Activated T-cell treated with anti-CD3 and anti-CD28 coated beads for 48 hours (primary cell): ENCODE data around the gene PCDHGA7.
"Not testable (repeated sequence)": the region's sequence is repeated elsewhere in the genome, so short reads cannot be mapped to it uniquely, and the experiment has no call there.

Source experiments
- DNase-seq: peaks from one replicate; pipeline ENCODE4 v3.0.0-alpha.2; 2020; ENCODE audit warnings: low read depth

The PCDHGA7 gene

GRCh38 chr5:141366016-141366896, 16.3 kb upstream of the PCDHGA7 start:
- no peak for DNase-seq

DNA sequence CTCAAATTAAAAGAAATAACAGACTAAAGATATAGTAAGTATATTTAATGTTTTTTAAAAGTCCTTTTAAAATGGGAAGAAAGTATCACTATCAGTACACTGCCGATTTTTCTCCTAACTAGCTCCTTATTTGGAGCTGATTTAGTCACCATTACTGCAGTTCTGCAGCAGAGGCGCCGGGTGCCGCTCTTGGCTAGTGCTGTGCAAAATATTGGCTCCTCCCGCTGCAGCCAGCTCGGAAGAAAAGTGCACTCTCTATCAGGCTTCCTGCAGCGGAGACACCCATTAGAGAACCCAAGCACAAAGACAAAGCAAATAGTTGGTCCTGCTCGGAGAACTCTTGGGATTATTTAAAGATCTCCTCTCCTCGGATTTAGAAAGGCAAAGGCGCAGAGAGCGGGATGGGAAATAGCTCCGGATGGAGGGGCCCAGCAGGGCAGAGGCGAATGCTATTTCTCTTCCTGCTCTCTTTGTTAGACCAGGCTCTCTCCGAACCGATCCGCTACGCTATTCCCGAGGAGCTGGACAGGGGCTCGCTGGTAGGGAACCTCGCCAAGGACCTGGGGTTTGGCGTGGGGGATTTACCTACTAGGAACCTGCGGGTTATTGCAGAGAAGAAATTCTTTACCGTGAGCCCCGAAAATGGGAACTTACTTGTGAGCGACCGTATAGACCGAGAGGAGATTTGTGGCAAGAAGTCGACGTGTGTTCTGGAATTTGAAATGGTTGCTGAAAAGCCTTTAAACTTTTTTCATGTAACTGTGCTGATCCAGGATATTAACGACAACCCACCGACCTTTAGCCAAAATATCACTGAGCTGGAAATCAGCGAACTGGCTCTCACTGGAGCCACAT, 12.3 kb upstream of the PCDHGA7 start, which contains the start of gene PCDHGB3:
Gene PCDHGB3, plus strand, starts transcription at position 249 of the 855 bp plus-strand sequence. Its CDS starts 153 bp downstream, at position 402.
- DNase-seq = no peak

DNA sequence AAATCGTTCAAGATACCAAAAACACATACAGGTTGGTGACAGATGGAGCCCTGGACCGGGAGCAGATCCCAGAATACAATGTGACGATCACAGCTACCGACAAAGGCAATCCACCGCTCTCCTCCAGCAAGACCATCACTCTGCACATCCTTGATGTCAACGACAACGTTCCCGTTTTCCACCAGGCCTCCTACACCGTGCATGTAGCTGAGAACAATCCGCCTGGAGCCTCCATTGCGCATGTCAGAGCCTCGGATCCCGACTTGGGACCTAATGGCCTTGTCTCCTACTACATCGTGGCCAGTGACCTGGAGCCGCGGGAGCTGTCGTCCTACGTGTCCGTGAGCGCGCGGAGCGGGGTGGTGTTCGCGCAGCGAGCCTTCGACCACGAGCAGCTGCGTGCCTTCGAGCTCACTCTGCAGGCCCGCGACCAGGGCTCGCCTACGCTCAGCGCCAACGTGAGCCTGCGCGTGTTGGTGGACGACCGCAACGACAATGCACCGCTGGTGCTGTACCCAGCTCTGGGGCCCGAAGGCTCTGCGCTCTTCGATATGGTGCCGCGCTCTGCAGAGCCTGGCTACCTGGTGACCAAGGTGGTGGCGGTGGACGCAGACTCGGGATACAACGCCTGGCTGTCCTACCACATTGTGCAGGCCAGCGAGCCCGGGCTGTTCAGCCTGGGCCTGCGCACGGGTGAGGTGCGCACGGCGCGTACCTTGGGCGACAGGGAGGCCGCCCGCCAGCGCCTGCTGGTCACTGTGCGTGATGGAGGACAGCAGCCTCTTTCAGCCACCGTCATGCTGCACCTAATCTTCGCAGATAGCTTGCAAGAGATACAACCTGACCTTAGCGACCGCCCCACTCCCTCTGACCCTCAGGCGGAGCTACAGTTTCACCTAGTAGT, 10.7 kb upstream of the PCDHGA7 start:
- DNase-seq = no peak

DNA sequence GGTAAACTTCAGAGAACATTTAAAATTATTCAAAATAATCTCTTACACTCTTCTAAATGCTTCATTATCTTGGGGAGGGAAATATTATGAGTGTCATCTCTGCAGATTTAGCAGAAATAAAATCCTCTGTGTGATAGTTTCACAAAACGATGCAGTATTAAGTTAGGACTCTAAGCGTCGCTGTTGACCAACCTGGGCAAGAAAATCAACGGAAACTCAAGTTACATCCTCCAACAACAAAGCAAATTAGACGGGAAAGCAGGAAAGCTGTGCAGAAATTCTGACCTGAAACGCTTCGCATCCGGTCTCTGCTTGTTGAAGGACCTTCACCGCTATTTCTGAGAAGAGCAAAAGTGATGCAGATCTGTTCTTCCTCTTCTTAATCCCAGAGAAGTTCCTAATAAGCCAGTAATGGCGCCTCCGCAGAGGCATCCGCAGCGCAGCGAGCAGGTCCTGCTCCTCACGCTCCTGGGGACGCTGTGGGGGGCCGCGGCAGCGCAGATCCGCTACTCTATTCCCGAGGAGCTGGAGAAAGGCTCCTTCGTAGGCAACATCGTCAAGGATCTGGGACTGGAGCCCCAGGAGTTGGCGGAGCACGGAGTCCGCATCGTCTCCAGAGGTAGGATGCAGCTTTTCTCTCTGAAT, 8.7 kb upstream of the PCDHGA7 start, which contains the start of gene PCDHGA6:
Gene PCDHGA6, plus strand, starts transcription at position 219 of the 645 bp plus-strand sequence. Its CDS starts 193 bp downstream, at position 412.
- no peak for DNase-seq

DNA sequence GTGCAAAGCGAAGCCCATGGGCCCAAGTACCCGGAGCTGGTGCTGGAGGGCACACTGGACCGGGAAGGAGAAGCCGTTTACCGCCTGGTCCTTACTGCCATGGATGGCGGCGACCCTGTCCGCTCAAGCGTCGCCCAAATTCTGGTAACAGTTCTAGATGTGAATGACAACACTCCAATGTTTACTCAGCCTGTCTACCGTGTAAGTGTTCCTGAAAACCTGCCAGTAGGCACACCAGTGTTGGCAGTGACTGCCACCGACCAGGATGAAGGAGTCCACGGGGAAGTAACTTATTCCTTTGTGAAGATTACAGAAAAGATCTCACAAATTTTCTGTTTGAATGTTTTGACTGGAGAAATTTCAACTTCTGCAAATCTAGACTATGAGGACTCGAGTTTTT, 7.9 kb upstream of the PCDHGA7 start:
- DNase-seq = no peak

GRCh38 chr5:141375444-141376155, 6.9 kb upstream of the PCDHGA7 start:
- not testable (repeated sequence) for DNase-seq

DNA sequence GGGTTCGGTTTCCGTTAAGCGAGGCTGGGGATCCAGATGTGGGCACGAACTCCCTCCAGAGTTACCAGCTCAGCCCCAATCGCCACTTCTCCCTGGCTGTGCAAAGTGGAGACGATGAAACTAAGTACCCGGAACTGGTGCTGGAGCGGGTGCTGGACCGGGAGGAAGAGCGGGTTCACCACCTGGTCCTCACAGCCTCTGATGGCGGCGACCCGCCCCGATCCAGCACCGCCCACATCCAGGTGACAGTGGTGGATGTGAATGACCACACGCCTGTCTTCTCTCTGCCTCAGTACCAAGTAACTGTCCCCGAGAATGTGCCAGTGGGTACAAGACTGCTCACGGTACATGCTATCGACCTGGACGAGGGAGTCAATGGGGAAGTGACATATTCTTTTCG, 803 bp downstream of the PCDHGA7 start:
- no peak for DNase-seq

DNA sequence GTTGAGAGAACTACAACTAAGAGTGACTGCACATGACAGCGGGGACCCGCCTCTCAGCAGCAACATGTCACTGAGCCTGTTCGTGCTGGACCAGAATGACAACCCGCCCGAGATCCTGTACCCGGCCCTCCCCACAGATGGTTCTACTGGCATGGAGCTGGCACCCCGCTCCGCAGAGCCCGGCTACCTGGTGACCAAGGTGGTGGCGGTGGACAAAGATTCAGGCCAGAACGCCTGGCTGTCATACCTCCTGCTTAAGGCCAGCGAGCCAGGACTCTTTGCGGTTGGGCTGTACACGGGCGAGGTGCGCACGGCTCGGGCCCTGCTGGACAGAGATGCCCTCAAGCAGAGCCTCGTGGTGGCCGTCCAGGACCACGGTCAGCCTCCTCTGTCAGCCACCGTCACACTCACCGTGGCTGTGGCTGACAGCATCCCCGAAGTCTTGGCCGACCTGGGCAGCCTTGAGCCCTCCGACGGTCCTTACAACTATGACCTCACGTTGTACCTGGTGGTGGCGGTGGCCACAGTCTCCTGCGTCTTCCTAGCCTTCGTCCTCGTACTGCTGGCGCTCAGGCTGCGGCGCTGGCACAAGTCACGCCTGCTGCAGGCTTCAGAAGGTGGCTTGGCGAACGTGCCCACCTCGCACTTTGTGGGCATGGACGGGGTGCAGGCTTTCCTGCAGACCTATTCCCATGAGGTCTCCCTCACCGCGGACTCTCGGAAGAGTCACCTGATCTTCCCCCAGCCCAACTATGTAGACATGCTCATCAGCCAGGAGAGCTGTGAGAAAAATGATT, 2.1 kb downstream of the PCDHGA7 start:
- no peak for DNase-seq

DNA sequence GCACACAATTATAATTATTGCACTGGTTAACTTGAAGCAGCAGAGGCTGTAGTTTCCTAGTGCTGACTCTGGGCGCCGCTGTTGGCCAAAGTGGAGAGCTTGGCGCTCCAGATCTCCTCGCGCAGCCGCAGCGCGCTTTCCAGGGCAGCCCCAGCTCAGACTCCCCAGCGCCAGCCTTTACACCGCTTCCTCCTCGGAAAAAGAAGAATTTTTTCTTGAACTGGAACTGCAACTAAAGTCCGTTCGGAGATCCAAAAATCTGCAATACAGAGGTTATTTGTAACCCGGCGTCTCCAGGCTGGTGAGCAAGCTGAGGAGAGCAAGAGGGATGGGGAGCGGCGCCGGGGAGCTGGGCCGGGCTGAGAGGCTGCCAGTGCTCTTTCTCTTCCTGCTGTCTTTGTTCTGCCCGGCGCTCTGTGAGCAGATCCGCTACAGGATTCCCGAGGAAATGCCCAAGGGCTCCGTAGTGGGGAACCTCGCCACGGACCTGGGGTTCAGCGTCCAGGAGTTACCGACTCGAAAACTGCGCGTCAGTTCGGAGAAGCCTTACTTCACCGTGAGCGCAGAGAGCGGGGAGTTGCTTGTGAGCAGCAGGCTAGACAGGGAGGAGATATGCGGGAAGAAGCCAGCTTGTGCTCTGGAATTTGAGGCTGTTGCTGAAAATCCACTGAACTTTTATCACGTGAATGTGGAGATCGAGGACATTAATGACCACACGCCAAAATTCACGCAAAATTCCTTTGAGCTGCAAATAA, 5.2 kb downstream of the PCDHGA7 start, which contains the start of gene PCDHGB4:
Gene PCDHGB4, plus strand, starts transcription at position 142 of the 755 bp plus-strand sequence. Its CDS starts 187 bp downstream, at position 329.
- DNase-seq = peak; percentile 31

DNA sequence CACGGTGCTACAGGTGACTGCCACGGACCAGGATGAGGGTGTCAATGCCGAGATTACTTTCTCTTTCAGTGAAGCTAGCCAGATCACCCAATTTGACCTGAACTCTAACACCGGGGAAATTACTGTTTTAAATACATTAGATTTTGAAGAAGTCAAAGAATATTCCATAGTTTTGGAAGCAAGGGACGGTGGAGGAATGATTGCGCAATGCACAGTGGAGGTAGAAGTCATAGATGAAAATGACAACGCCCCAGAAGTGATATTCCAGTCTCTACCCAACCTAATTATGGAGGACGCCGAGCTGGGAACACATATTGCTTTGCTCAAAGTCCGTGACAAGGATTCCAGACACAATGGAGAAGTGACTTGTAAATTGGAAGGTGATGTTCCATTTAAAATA, 6.1 kb downstream of the PCDHGA7 start:
- no peak for DNase-seq

DNA sequence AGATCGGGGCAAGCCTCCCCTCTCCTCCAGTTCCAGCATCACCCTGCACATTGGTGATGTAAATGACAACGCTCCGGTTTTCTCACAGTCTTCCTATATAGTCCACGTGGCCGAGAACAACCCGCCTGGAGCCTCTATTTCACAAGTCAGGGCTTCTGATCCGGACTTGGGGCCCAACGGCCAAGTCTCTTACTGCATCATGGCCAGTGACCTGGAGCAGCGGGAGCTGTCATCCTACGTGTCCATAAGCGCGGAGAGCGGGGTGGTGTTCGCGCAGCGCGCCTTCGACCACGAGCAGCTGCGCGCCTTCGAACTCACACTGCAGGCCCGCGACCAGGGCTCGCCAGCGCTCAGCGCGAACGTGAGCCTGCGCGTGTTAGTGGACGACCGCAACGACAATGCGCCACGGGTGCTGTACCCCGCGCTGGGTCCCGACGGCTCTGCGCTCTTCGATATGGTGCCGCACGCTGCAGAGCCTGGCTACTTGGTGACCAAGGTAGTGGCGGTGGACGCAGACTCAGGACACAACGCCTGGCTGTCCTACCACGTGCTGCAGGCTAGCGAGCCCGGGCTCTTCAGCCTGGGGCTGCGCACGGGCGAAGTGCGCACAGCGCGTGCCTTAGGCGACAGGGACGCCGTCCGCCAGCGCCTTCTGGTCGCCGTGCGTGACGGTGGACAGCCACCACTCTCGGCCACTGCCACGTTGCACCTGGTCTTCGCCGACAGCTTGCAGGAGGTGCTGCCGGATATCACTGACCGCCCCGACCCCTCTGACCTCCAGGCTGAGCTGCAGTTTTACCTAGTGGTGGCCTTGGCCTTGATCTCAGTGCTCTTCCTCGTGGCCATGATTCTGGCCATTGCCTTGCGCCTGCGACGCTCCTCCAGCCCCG, 6.9 kb downstream of the PCDHGA7 start:
- no peak for DNase-seq

- DNase-seq = no peak
Measured at GRCh38 chr5:141392429-141393198, 10.1 kb downstream of the PCDHGA7 start, which contains the start of gene PCDHGA8. PCDHGA8 (plus strand) TSS chr5:141392633; CDS start chr5:141392814, 181 bp downstream.

DNA sequence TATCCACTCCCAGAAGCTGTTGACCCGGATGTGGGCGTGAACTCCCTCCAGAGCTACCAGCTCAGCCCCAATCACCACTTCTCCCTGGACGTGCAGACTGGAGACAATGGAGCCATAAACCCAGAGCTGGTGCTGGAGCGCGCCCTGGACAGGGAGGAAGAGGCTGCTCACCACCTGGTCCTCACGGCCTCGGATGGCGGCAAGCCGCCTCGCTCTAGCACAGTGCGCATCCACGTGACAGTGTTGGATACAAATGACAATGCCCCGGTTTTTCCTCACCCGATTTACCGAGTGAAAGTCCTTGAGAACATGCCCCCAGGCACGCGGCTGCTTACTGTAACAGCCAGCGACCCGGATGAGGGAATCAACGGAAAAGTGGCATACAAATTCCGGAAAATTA, 10.7 kb downstream of the PCDHGA7 start:
- no peak for DNase-seq

GRCh38 chr5:141394401-141395187, 12.1 kb downstream of the PCDHGA7 start:
- not testable (repeated sequence) for DNase-seq

DNA sequence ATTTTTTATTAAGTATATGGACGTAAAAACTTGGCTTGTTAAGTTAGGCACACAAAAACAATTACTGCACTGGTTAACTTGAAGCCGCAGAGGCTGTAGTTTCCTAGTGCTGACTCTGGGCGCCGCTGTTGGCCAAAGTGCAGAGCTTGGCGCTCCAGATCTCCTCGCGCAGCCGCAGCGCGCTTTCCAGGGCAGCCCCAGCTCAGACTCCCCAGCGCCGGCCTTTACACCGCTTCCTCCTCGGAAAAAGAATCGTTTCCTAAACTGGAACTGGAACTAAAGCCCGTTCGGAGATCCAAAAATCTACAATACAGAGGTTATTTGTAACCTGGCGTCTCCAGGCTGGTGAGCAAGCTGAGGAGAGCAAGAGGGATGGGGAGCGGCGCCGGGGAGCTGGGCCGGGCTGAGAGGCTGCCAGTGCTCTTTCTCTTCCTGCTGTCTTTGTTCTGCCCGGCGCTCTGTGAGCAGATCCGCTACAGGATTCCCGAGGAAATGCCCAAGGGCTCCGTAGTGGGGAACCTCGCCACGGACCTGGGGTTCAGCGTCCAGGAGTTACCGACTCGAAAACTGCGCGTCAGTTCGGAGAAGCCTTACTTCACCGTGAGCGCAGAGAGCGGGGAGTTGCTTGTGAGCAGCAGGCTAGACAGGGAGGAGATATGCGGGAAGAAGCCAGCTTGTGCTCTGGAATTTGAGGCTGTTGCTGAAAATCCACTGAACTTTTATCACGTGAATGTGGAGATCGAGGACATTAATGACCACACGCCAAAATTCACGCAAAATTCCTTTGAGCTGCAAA, 15.4 kb downstream of the PCDHGA7 start, which contains the start of gene PCDHGB5:
Gene PCDHGB5, plus strand, starts transcription at position 192 of the 796 bp plus-strand sequence. Its CDS starts 181 bp downstream, at position 373.
- DNase-seq = peak; percentile 40
